ENCODE results near the gene TPH2. TPM values are rescaled to one million over a fixed set of nuclear protein-coding genes. Genes with fewer than 3 reads are reported as not detected.

TPH2 gene
- total and polyA plus RNA-seq, 9 of the 15 experiments (the other 6 are each of a cell fraction or from before 2014, with no cell fraction given), result 0.06 to 0.28 (median 0.14) TPM; not detected in 4

GRCh38 chr12:71945883-71946282, 7.2 kb downstream of the TPH2 start:
- POLR2A ChIA-PET, result interaction anchor here (0.6 kb wide), 1 partner anchor 9 kb away, joined by 5 read pairs; no protein-coding TSS in a partner anchor
- Histone ChIP-seq H3K4me2 (ENCODE audit: insufficient read depth, low read length) (no peak overlapping the region), H3K9ac (ENCODE audit: insufficient read depth in 1 of 2, low read depth in 2 of 2, low read length in 2 of 2) (no peak overlapping the region), H2AFZ (ENCODE audit: low read depth, low read length) (no peak overlapping the region), H3K9me1 (ENCODE audit: control insufficient read depth, insufficient read depth, low read length) (no peaks in the 10 kb centered on the region), H3K9me3 (replicated peaks; ENCODE audit: control insufficient read depth, insufficient read depth, low read depth, low read length) (no peaks in the 10 kb centered on the region), H3K27ac (ENCODE audit: extremely low read depth, low read depth, low read length) (no peak overlapping the region), H3K79me2 (ENCODE audit: control insufficient read depth, insufficient read depth, low read length) (no peaks in the 10 kb centered on the region), H3K4me1 (replicated peaks in 1 of 2; ENCODE audit: control insufficient read depth in 2 of 2, insufficient read depth in 2 of 2, low read length in 2 of 2) (peaks cover 0 to 7% of the 10 kb centered on the region in 2 experiments; a peak in 2 of 5 replicates), H3K36me3 (ENCODE audit: control insufficient read depth, insufficient read depth, low read length) (no peaks in the 10 kb centered on the region), H3K4me3 (no peak overlapping the region), H3K27me3 (ENCODE audit: control insufficient read depth in 2 of 2, insufficient read depth in 2 of 2, low read length in 2 of 2) (peaks cover 0 to 1% of the 10 kb centered on the region in 2 experiments; a peak in 3 of 5 replicates), H4K20me1 (replicated peaks; ENCODE audit: control insufficient read depth, insufficient read depth, low read length) (no peaks in the 10 kb centered on the region)
- CTCF ChIA-PET (ENCODE audit: low intra/inter-chr PET ratio), result no interaction called here
- intact Hi-C loops (cut with micrococcal nuclease), result loop anchor here (10.0 kb wide), 1 partner anchor 531 kb away; no protein-coding TSS in a partner anchor
- ATAC-seq (no peak), FAIRE-seq (no peak), DNase-seq (ENCODE audit: extremely low read depth in 1 of 4, low spot score in 3 of 4) (no peak)
- 10% methylated on average over 4 of the region's 4 CpGs for WGBS (ENCODE audit: insufficient coverage, low coverage, missing lambda C conversion rate)
- no TSS peak for BruUV-seq (replicated peaks)
- no peak for TF ChIP-seq KLF6 (CRISPR knock-in tag; IDR thresholded peaks at IDR 0.05; ENCODE audit: borderline replicate concordance)
- TF ChIP-seq STAT5B (CRISPR knock-in tag; IDR thresholded peaks at IDR 0.05), result no peak
- TF ChIP-seq SMAD1 (IDR thresholded peaks at IDR 0.05; ENCODE audit: low read depth, low read length, partially characterized antibody), result no peak
- TF ChIP-seq KAT7 (CRISPR knock-in tag; IDR thresholded peaks at IDR 0.05; ENCODE audit: borderline replicate concordance), result no peak
- TF ChIP-seq ZNF75A (CRISPR knock-in tag; IDR thresholded peaks at IDR 0.05), result no peak
- TF ChIP-seq TSC22D4 (tag; IDR thresholded peaks at IDR 0.05), result no peak
- TF ChIP-seq KLF10 (CRISPR knock-in tag; IDR thresholded peaks at IDR 0.05), result no peak
- no peak for TF ChIP-seq HLTF (IDR thresholded peaks at IDR 0.05)
- no peak for TF ChIP-seq ILK (tag; IDR thresholded peaks at IDR 0.05; ENCODE audit: borderline replicate concordance, low read depth)
- TF ChIP-seq PBX2 (CRISPR knock-in tag; IDR thresholded peaks at IDR 0.05; ENCODE audit: low read depth), result no peak
- TF ChIP-seq PBX2 (tag; conservative IDR thresholded peaks at IDR 0.05; ENCODE audit: low read depth), result no peak
- TF ChIP-seq MYC (IDR thresholded peaks at IDR 0.05; ENCODE audit: low read depth, low read length), result no peak
- no peak for TF ChIP-seq MYC (CRISPR knock-in tag; IDR thresholded peaks at IDR 0.05; ENCODE audit: borderline replicate concordance, low read depth)
- no peak for TF ChIP-seq JUND (IDR thresholded peaks at IDR 0.05; ENCODE audit: borderline replicate concordance, low read depth, low read length)
- TF ChIP-seq JUND (tag; IDR thresholded peaks at IDR 0.05; ENCODE audit: borderline replicate concordance, low read depth, low read length), result no peak
- in situ Hi-C loops (cut with MboI), result no loop called here

Measured in K562 (cell line).